Endothelial cell of umbilical vein (primary cell): Measurements from ENCODE around the gene MAP4K3. TPM values are rescaled to one million over a fixed set of nuclear protein-coding genes. Genes with fewer than 3 reads are reported as not detected.

Source experiments
- BruUV-seq: library from RNA; stranded (reverse); fragments of 400-500 nt; replicated peaks from 2 replicates; lab custom pipeline; 2021; lab: Mats Ljungman, UMichigan
- CTCF ChIA-PET: fragments of 300-600, 350-600 bp; sonication (Branson Sonifier 250); formaldehyde crosslinking; loops from one replicate; lab custom pipeline; 2021; ENCODE audit warnings: antibody characterized with exemption, inconsistent platforms; lab: Charles Lee
- POLR2A ChIA-PET: fragments of 300-600, 350-600 bp; sonication (Branson Sonifier 250); formaldehyde crosslinking; loops from one replicate; lab custom pipeline; 2021; ENCODE audit warnings: antibody characterized with exemption, inconsistent platforms; lab: Charles Lee
- DNase-seq: peaks from one replicate; pipeline ENCODE4 v3.0.0-alpha.2; 2011; ENCODE audit warnings: low read depth, low spot score
- FAIRE-seq: peaks from 2 replicates; lab custom pipeline; 2011; peaks lifted over from hg19 to GRCh38; lab: Jason Lieb, UNC
- H2AFZ ChIP-seq: 2 replicates; pipeline ENCODE4 v1.6.0; 2012; ENCODE audit warnings: low read depth, low read length, control low read depth, inconsistent platforms
- H3K27ac ChIP-seq: 2 replicates; pipeline ENCODE4 v1.5.1; 2011; ENCODE audit warnings: low read depth, mild to moderate bottlenecking, control low read depth, low read length, moderate library complexity; ENCODE audit not compliant: insufficient read depth
- H3K27me3 ChIP-seq, 2 experiments: 2 replicates each; pipeline versions ENCODE4 v1.6.0 to v1.6.1; 2011; ENCODE audit warnings: low read length in 2 of 2, mixed read lengths in 1 of 2; ENCODE audit not compliant: control insufficient read depth in 2 of 2, insufficient read depth in 2 of 2
- H3K36me3 ChIP-seq, 2 experiments: 2 replicates in 1 of 2; 3 replicates in 1 of 2; pipeline ENCODE4 v1.5.1; 2011; ENCODE audit warnings: low read length in 2 of 2, mild to moderate bottlenecking in 1 of 2, moderate library complexity in 1 of 2; ENCODE audit not compliant: control insufficient read depth in 2 of 2, insufficient read depth in 2 of 2; ENCODE audit errors: extremely low read depth in 1 of 2
- H3K4me1 ChIP-seq: 3 replicates; pipeline ENCODE4 v1.5.1; 2011; ENCODE audit warnings: mild to moderate bottlenecking, low read length; ENCODE audit not compliant: control insufficient read depth, insufficient read depth; ENCODE audit errors: extremely low read depth
- H3K4me2 ChIP-seq: 2 replicates; pipeline ENCODE4 v1.6.1; 2011; ENCODE audit warnings: low read length, control low read depth, mixed read lengths; ENCODE audit not compliant: insufficient read depth
- H3K4me3 ChIP-seq, 3 experiments: fragments of 200-600 bp in 1 of 3; sonication (generic), shearing (Covaris generic) in 1 of 3; replicated peaks in 1 of 3; 2 replicates each; pipeline ENCODE4 v1.5.1; 2011 to 2016; ENCODE audit warnings: control low read depth in 3 of 3, low read length in 3 of 3, mild to moderate bottlenecking in 2 of 3, inconsistent platforms in 1 of 3, low read depth in 1 of 3, moderate library complexity in 1 of 3; ENCODE audit not compliant: insufficient read depth in 1 of 3
- H3K79me2 ChIP-seq: 2 replicates; pipeline ENCODE4 v1.6.0; 2012; ENCODE audit warnings: low read length, inconsistent platforms; ENCODE audit not compliant: control insufficient read depth, insufficient read depth
- H3K9ac ChIP-seq: replicated peaks from 2 replicates; pipeline ENCODE3; 2011; ENCODE audit warnings: low read length, control low read depth; ENCODE audit not compliant: insufficient read depth; ENCODE audit errors: extremely low read depth
- H3K9me1 ChIP-seq: replicated peaks from 3 replicates; pipeline ENCODE4 v1.6.0; 2011; ENCODE audit warnings: mild to moderate bottlenecking, low read length; ENCODE audit not compliant: control insufficient read depth, insufficient read depth; ENCODE audit errors: extremely low read depth
- H3K9me3 ChIP-seq: replicated peaks from 2 replicates; pipeline ENCODE4 v1.5.1; 2012; ENCODE audit warnings: low read length, inconsistent platforms; ENCODE audit not compliant: control insufficient read depth, insufficient read depth
- H4K20me1 ChIP-seq: replicated peaks from 2 replicates; pipeline ENCODE3; 2011; ENCODE audit warnings: mild to moderate bottlenecking, low read length; ENCODE audit not compliant: control insufficient read depth, insufficient read depth; ENCODE audit errors: extremely low read depth
- FOS ChIP-seq: IDR thresholded peaks from 2 replicates; pipeline ENCODE4 v1.6.1; 2011; ENCODE audit warnings: mild to moderate bottlenecking, low read length, moderate library complexity, borderline replicate concordance; ENCODE audit not compliant: insufficient read depth
- JUN ChIP-seq: IDR thresholded peaks from 2 replicates; pipeline ENCODE4 v1.6.1; 2011; ENCODE audit warnings: borderline replicate concordance, low read depth; ENCODE audit not compliant: insufficient read length, insufficient read depth
- MYC ChIP-seq: IDR thresholded peaks from one replicate; pipeline ENCODE4 v1.6.1; 2011; ENCODE audit warnings: mild to moderate bottlenecking, low read depth, low read length
- POLR2AphosphoS5 ChIP-seq: IDR thresholded peaks from 2 replicates; pipeline ENCODE4 v1.6.1; 2012; ENCODE audit warnings: low read depth, mild to moderate bottlenecking, control low read depth, low read length, moderate library complexity; ENCODE audit not compliant: insufficient read depth
- dilution Hi-C: fragments of 300-500 bp; cut with MboI; formaldehyde crosslinking; loops from one replicate; pipeline ENCODE4 v1.15.0; 2019; ENCODE audit warnings: low sequenced_read_pairs; ENCODE audit not compliant: extremely low pct_ligation_motif_present
- intact Hi-C: fragments of 100-400 bp; cut with micrococcal nuclease; formaldehyde crosslinking; loops from one replicate; pipeline ENCODE4 v1.10.0; 2022
- polyA plus RNA-seq, 4 experiments: library from polyadenylated mRNA; depleted of rRNA in 3 of 4; stranded (reverse) in 3 of 4; unstranded in 1 of 4; fragments of >200 nt; gene quantifications; 2 replicates each; pipeline versions ENCODE4 v1.2.1 to v1.2.3, GENCODE V29; 2011 to 2012; ENCODE audit warnings: missing spikeins in 1 of 4
- total RNA-seq: library from RNA; stranded (reverse); gene quantifications from 2 replicates; pipeline ENCODE4 v1.2.3, GENCODE V29; 2021
- TF ChIP-seq, protein P1 (sequence below), 2 donors: IDR thresholded peaks; 1 replicate in 1 of 2; 2 replicates in 1 of 2; pipeline ENCODE4 v1.5.1; 2011; ENCODE audit warnings: low read length in 2 of 2, mild to moderate bottlenecking in 2 of 2, moderate library complexity in 2 of 2, control low read depth in 1 of 2, inconsistent platforms in 1 of 2, low read depth in 1 of 2; ENCODE audit not compliant: insufficient read depth in 1 of 2; ENCODE audit errors: extremely low read depth in 1 of 2

MAP4K3 gene
- total and polyA plus RNA-seq, 2 donors (not counting 3 experiments of a cell fraction or from before 2014, with no cell fraction given), result 8.0 to 45.9 TPM

DNA sequence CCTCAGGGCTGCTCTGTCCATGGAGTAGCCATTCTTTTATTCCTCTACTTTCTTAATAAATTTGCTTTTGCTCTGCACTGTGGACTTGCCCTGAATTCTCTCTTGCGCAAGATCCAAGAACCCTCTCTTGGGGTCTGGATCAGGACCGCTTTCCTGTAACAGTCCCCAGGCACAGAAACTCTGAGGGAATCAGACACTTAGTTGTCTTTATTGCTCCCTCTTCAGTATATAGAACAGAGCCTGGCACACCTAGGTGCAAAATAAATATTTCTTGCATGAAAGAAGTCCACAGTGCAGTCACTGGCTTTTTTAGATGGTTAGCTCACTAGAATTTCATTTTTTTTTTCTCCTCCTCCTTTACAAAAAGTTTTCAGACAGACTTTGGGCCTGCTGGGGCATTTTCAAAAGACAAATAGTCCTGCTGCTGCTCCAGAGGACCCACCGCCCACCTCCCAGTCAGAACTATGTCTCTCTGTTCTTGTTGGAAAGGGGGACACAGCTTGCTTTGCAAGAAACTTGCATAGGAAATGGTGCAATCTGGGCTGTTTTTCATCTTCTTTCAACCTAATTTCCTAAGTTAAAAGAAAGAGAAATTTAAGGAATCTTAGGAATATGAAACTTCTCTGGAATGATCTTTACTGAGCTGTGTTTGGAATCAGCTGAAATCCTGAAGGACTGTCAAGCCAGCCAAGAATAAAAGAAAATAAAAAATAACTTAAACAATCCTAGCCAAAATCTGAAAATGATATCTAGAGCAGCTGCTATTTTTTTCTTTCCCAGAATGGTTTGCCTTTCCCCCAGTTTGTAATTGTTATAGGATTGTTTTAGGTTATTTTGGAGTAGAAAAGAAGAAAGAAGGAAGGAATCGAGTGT, 31.7 kb upstream of the MAP4K3 start:
- TF ChIP-seq, protein P1, sequence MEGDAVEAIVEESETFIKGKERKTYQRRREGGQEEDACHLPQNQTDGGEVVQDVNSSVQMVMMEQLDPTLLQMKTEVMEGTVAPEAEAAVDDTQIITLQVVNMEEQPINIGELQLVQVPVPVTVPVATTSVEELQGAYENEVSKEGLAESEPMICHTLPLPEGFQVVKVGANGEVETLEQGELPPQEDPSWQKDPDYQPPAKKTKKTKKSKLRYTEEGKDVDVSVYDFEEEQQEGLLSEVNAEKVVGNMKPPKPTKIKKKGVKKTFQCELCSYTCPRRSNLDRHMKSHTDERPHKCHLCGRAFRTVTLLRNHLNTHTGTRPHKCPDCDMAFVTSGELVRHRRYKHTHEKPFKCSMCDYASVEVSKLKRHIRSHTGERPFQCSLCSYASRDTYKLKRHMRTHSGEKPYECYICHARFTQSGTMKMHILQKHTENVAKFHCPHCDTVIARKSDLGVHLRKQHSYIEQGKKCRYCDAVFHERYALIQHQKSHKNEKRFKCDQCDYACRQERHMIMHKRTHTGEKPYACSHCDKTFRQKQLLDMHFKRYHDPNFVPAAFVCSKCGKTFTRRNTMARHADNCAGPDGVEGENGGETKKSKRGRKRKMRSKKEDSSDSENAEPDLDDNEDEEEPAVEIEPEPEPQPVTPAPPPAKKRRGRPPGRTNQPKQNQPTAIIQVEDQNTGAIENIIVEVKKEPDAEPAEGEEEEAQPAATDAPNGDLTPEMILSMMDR (IDR thresholded peaks at IDR 0.05; ENCODE audit: extremely low read depth in 1 of 2, insufficient read depth in 1 of 2, low read depth in 1 of 2, low read length in 2 of 2), result no peak
- TF ChIP-seq JUN (no peak), POLR2AphosphoS5 (no peak), FOS (no peak), MYC (no peak)
- dilution Hi-C loops, result no loop called here
- no TSS peak for BruUV-seq
- Histone ChIP-seq H3K4me1 (peaks cover 37% of the 10 kb centered on the region), H3K9ac (no peak overlapping the region), H3K27me3 (no peaks in the 10 kb centered on the region), H3K36me3 (no peaks in the 10 kb centered on the region), H3K9me1 (no peaks in the 10 kb centered on the region), H3K9me3 (no peaks in the 10 kb centered on the region), H4K20me1 (no peaks in the 10 kb centered on the region), H3K27ac (peak overlapping the region; percentile 58), H3K4me2 (no peak overlapping the region), H3K79me2 (no peaks in the 10 kb centered on the region), H2AFZ (no peak overlapping the region), H3K4me3 (no peak overlapping the region)
- DNase-seq (peak; percentile 32), FAIRE-seq (peak; percentile 47)
- ChIA-PET CTCF (interaction anchor here (1.0 to 3.0 kb wide), 10 partner anchors 9 to 261 kb away, joined by 3 to 13 read pairs (median 5); no protein-coding TSS in a partner anchor), POLR2A (interaction anchor here (0.6 kb wide), 1 partner anchor 15 kb away, joined by 4 read pairs; no protein-coding TSS in a partner anchor)
- intact Hi-C loops, result loop anchor here (1.0 kb wide), 1 partner anchor 32 kb away; the partner anchor contains the start of gene MAP4K3
